Right lobe of liver (tissue), 4 donors: Measurements from ENCODE around the gene FCER2.

Experiments used
- POLR2A ChIP-seq: fragments of 450-650 bp; IDR thresholded peaks from one replicate; pipeline ENCODE4 v1.6.1; 2017; ENCODE audit warnings: antibody characterized with exemption, mild to moderate bottlenecking
- TF ChIP-seq, protein P1 (sequence below), 4 donors: fragments of 200-600 bp in 3 of 4; fragments of 450-650 bp in 1 of 4; IDR thresholded peaks; one replicate each; pipeline versions ENCODE4 v1.5.1 to v1.8.0; 2016 to 2022; ENCODE audit warnings: antibody characterized with exemption in 4 of 4, mild to moderate bottlenecking in 2 of 4
- donor health status: DM: no; HTN: no; CAD: no.
- donor health status: DM: no; HTN: no; CAD: no.
- donor health status: DM: no; HTN: yes; CAD: no.

GRCh38 chr19:7705387-7706187 is 3.7 kb upstream of the FCER2 start:
- TF ChIP-seq, protein P1, sequence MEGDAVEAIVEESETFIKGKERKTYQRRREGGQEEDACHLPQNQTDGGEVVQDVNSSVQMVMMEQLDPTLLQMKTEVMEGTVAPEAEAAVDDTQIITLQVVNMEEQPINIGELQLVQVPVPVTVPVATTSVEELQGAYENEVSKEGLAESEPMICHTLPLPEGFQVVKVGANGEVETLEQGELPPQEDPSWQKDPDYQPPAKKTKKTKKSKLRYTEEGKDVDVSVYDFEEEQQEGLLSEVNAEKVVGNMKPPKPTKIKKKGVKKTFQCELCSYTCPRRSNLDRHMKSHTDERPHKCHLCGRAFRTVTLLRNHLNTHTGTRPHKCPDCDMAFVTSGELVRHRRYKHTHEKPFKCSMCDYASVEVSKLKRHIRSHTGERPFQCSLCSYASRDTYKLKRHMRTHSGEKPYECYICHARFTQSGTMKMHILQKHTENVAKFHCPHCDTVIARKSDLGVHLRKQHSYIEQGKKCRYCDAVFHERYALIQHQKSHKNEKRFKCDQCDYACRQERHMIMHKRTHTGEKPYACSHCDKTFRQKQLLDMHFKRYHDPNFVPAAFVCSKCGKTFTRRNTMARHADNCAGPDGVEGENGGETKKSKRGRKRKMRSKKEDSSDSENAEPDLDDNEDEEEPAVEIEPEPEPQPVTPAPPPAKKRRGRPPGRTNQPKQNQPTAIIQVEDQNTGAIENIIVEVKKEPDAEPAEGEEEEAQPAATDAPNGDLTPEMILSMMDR (IDR thresholded peaks at IDR 0.05): no peak
- TF ChIP-seq POLR2A: no peak
